22Rv1 (cell line): ENCODE data around the gene GPC5.

Experiments used
- H3K27ac ChIP-seq: fragments of 450-650 bp; 2 replicates; pipeline ENCODE4 v1.5.1; 2017
- ZFX ChIP-seq: fragments of 450-650 bp; IDR thresholded peaks from 2 replicates; pipeline ENCODE4 v1.6.1; 2017; ENCODE audit warnings: antibody characterized with exemption, borderline replicate concordance
- TF ChIP-seq, protein P1 (sequence below): fragments of 450-650 bp; IDR thresholded peaks from 2 replicates; pipeline ENCODE4 v1.5.1; 2017; ENCODE audit warnings: mild to moderate bottlenecking

Gene GPC5

DNA sequence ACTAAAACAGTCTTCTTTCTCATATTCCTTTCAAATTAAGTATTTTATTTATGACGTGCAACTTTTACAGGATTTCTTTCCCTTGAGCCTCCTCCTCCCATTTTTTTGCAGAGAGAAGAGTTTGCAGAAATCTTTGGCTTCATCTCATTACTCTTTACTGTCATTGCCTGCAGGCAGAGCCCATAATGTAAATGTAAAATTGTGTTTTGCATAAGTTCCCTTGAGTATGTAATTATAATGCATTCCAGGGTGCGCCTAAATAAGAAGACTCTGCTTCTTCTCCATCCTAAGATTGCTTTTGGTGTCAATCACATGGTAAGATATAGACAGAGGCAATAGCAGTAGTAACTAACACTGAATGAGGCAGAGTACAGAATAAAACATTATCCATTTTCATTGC, 27.9 kb upstream of the GPC5 start:
- TF ChIP-seq, protein P1, sequence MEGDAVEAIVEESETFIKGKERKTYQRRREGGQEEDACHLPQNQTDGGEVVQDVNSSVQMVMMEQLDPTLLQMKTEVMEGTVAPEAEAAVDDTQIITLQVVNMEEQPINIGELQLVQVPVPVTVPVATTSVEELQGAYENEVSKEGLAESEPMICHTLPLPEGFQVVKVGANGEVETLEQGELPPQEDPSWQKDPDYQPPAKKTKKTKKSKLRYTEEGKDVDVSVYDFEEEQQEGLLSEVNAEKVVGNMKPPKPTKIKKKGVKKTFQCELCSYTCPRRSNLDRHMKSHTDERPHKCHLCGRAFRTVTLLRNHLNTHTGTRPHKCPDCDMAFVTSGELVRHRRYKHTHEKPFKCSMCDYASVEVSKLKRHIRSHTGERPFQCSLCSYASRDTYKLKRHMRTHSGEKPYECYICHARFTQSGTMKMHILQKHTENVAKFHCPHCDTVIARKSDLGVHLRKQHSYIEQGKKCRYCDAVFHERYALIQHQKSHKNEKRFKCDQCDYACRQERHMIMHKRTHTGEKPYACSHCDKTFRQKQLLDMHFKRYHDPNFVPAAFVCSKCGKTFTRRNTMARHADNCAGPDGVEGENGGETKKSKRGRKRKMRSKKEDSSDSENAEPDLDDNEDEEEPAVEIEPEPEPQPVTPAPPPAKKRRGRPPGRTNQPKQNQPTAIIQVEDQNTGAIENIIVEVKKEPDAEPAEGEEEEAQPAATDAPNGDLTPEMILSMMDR: no peak
- TF ChIP-seq ZFX: no peak
- no peak overlapping the region for H3K27ac ChIP-seq

DNA sequence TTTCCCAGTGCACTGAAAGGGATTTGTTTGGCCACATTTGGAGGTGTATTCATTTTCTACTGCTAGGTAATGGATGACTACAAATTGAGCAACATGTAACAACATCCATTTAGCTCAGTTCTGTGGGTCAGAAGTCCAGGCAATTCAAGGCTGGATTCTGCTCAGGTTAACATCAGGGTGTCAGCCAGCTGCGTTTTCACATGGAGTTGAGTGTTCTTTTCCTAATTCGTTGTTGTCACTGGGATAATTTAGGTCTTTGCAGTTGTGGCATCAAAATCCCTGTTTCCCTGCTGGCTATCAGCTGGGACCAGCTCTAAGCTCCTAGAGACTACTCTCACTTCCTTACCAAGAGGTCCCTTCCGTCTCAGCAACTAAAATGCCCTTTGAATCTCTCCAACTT, 25.5 kb upstream of the GPC5 start:
- TF ChIP-seq, protein P1: no peak
- no peak for TF ChIP-seq ZFX

DNA sequence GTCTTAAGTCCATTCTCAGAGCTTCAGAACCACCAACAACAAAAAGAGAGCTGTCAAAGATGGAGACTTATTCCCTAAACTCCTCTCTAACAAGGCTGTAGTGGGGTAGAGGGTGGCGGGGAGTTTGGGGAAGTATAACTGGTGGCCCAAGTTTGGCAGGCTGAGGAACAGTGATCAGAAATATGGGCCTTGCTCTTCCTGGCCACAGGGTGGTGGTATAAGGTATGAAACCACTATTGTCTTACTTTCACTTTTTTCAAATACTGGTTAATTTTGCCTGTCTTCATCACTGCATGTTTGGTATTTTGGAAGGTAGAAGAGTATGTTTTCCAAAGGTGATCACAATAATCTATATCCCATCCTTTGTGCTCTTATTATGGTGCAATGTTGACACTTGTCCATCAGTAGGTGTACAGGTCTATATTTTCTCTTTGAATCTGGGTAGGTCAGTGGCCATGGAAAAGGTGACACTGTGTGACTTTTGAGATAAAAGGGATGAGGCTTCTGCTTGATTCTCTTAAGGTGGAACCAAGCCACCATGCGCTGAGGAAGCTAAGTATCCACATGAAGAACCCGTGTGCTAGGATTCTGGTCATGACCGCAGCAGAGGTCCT, 23.2 kb upstream of the GPC5 start:
- no peak overlapping the region for H3K27ac ChIP-seq
- TF ChIP-seq, protein P1: peak; percentile 76
- no peak for TF ChIP-seq ZFX

More for the DNA sequence above, 25.5 kb upstream of the GPC5 start:
- no peak overlapping the region for H3K27ac ChIP-seq

DNA sequence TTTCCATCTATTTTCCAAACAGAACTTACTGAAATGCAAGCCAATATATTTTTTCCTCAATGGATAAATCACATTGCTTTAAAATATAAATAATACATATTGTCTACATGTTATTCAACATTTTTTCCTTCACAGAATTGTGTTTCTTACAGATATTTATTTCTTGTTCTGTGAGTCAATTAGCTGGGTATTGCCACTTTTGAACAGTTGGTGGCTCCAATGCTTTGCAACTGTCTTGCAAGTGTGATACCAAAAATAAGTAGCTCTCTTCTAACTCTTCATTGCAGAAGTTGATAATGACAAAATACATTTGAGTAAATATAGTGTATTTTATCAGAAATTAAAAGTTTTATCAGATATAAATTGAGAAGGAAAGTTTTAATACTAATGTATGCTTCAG, 17.1 kb upstream of the GPC5 start:
- TF ChIP-seq, protein P1: peak; percentile 71
- no peak for TF ChIP-seq ZFX
- H3K27ac ChIP-seq: no peak overlapping the region

DNA sequence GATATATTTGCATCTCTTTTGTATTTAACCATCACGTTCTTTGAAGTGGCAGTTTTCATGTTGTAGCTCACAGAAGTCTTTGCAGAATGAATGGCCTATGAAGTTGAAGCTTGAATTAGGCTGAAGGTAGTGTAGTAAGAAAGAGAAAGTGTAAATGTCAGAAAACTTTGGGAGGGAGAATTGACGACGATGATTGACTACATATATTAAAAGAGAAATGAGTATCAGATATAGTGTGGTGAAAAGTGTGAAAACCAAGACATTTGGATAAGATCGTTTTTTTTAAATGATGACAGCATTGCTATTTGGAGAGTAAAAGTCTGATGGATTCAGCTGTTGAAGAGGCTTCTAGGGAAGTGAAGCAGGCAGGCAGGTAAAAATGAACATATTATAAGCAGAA, 14.6 kb upstream of the GPC5 start:
- H3K27ac ChIP-seq: no peak overlapping the region
- TF ChIP-seq, protein P1: no peak
- TF ChIP-seq ZFX: no peak

DNA sequence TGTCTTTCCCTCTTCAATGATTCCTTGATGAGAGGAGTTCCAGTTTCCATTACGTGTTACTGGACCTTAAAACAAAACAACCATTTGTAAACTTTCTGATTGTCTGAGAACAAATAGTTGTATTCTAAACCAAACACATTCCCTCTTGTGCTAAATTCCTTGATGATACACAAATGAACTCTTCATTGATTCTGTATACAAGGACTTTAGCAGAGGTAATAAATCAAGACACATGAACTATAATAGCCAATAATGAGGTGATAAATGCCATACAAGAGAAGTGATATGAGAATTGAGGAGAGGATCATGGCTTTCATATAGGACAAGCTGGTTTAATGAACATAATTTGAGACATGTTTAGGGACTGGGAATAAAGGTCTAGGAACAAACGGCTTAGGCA, 13.5 kb upstream of the GPC5 start:
- no peak for TF ChIP-seq ZFX
- TF ChIP-seq, protein P1: no peak
- no peak overlapping the region for H3K27ac ChIP-seq

DNA sequence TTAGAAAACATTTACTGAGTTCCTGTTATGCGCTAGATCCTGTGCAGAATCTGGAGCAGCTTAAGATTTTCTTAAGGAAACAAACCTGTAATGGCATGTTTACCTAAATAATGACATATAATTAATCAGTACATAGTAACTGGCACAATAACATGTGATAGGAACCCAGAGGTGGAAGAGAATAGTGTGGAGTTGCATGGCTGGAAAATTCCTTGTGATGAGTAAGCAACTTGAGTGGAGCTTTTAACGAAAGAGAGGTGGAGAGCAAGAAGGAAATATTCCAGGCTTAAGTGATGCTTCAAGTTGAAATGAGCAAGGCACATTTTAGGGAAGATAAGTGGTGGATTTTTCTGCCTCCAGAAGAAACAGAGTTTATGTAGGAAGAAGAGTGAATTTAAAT, 9.2 kb upstream of the GPC5 start:
- TF ChIP-seq, protein P1: no peak
- no peak overlapping the region for H3K27ac ChIP-seq
